Astrocyte (in vitro differentiated cells and primary cell): ENCODE measurements around the gene DPH6.
"Not testable (repeated sequence)": the region's sequence is repeated elsewhere in the genome, so short reads cannot be mapped to it uniquely, and the experiment has no call there.

Source experiments
- EZH2 ChIP-seq: IDR thresholded peaks from 2 replicates; pipeline ENCODE4 v1.6.1; 2012; ENCODE audit warnings: mild to moderate bottlenecking, low read length, inconsistent platforms; ENCODE audit not compliant: insufficient read depth
- TF ChIP-seq, protein P1 (sequence below): IDR thresholded peaks from 2 replicates; pipeline ENCODE4 v1.5.1; 2011; ENCODE audit warnings: low read depth, mild to moderate bottlenecking, inconsistent platforms, low read length, moderate library complexity; ENCODE audit not compliant: insufficient read depth

DNA sequence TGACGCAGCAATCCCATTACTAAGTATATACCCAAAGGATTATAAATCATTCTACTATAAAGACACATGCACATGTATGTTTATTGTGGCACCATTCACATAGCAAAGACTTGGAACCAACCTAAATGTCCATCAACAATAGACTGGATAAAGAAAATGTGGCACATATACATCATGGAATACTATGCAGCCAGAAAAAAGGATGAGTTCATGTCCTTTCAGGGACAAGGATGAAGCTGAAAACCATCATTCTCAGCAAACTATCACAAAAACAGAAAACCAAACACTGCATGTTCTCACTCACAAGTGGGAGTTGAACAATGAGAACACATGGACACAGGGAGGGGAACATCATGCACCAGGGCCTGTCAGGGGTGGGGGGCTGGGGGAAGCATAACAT lies 167.5 kb downstream of the DPH6 start:
- TF ChIP-seq, protein P1, sequence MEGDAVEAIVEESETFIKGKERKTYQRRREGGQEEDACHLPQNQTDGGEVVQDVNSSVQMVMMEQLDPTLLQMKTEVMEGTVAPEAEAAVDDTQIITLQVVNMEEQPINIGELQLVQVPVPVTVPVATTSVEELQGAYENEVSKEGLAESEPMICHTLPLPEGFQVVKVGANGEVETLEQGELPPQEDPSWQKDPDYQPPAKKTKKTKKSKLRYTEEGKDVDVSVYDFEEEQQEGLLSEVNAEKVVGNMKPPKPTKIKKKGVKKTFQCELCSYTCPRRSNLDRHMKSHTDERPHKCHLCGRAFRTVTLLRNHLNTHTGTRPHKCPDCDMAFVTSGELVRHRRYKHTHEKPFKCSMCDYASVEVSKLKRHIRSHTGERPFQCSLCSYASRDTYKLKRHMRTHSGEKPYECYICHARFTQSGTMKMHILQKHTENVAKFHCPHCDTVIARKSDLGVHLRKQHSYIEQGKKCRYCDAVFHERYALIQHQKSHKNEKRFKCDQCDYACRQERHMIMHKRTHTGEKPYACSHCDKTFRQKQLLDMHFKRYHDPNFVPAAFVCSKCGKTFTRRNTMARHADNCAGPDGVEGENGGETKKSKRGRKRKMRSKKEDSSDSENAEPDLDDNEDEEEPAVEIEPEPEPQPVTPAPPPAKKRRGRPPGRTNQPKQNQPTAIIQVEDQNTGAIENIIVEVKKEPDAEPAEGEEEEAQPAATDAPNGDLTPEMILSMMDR: not testable (repeated sequence)
- TF ChIP-seq EZH2: not testable (repeated sequence)
